Brain microvascular endothelial cell (primary cell): ENCODE measurements around the gene BCAN.

Experiments
- DNase-seq: peaks from one replicate; pipeline ENCODE4 v3.0.0-alpha.2; 2020
- H3K27ac ChIP-seq: fragments of 250-450 bp; sonication (Bioruptor Pico); 2 replicates; pipeline ENCODE4 v1.5.1; 2020; ENCODE audit warnings: mild to moderate bottlenecking, moderate library complexity
- H3K27me3 ChIP-seq: fragments of 250-450 bp; sonication (Bioruptor Pico); replicated peaks from 2 replicates; pipeline ENCODE4 v1.5.1; 2020; ENCODE audit warnings: mild to moderate bottlenecking
- H3K36me3 ChIP-seq: fragments of 250-450 bp; sonication (Bioruptor Pico); replicated peaks from 2 replicates; pipeline ENCODE4 v1.5.1; 2020; ENCODE audit warnings: mild to moderate bottlenecking
- H3K4me3 ChIP-seq: 2 replicates; pipeline ENCODE4 v1.5.1; 2011; ENCODE audit warnings: low read depth, mild to moderate bottlenecking, control low read depth, low read length, moderate library complexity
- CTCF ChIP-seq: IDR thresholded peaks from 2 replicates; pipeline ENCODE4 v1.5.1; 2011; ENCODE audit warnings: low read depth, mild to moderate bottlenecking, moderate library complexity, low read length, control low read depth, inconsistent platforms; ENCODE audit errors: missing control alignments
- in situ Hi-C: cut with HindIII; loops from 2 replicates; pipeline ENCODE4 v1.10.0; 2017; ENCODE audit warnings: low sequenced_read_pairs, low pct_ligation_motif_present

Gene BCAN

GRCh38 chr1:156691191-156691590 lies 49.3 kb downstream of the BCAN start:
- Histone ChIP-seq H3K27ac (no peak overlapping the region), H3K27me3 (peaks cover 4% of the 10 kb centered on the region), H3K4me3 (no peak overlapping the region), H3K36me3 (no peaks in the 10 kb centered on the region)
- DNase-seq: no peak
- TF ChIP-seq CTCF: no peak
- in situ Hi-C loops: no loop called here

- Histone ChIP-seq H3K27me3 (peaks cover 4% of the 10 kb centered on the region), H3K36me3 (no peaks in the 10 kb centered on the region), H3K27ac (no peak overlapping the region), H3K4me3 (no peak overlapping the region)
- in situ Hi-C loops: no loop called here
- TF ChIP-seq CTCF: peak; percentile 47
- no peak for DNase-seq
Measured at GRCh38 chr1:156691665-156692440, 49.9 kb downstream of the BCAN start.

GRCh38 chr1:156692441-156692924 lies 50.6 kb downstream of the BCAN start:
- no peak for DNase-seq
- in situ Hi-C loops: no loop called here
- Histone ChIP-seq H3K27me3 (peaks cover 4% of the 10 kb centered on the region), H3K27ac (no peak overlapping the region), H3K4me3 (no peak overlapping the region), H3K36me3 (no peaks in the 10 kb centered on the region)
- no peak for TF ChIP-seq CTCF

- no peak for TF ChIP-seq CTCF
- in situ Hi-C loops: no loop called here
Measured at GRCh38 chr1:156692925-156693847, 51.3 kb downstream of the BCAN start.

GRCh38 chr1:156693848-156694689 lies 52.2 kb downstream of the BCAN start:
- in situ Hi-C loops: no loop called here
- no peak overlapping the region for H3K4me3 ChIP-seq

More at GRCh38 chr1:156692925-156693847, 51.3 kb downstream of the BCAN start:
- Histone ChIP-seq H3K36me3 (no peaks in the 10 kb centered on the region), H3K27me3 (peaks cover 4% of the 10 kb centered on the region), H3K27ac (no peak overlapping the region), H3K4me3 (no peak overlapping the region)
- no peak for DNase-seq

More at GRCh38 chr1:156693848-156694689, 52.2 kb downstream of the BCAN start:
- DNase-seq: no peak
- H3K36me3 ChIP-seq: no peaks in the 10 kb centered on the region
- peaks cover 4% of the 10 kb centered on the region for H3K27me3 ChIP-seq
- no peak overlapping the region for H3K27ac ChIP-seq
- TF ChIP-seq CTCF: no peak
